Suprapubic skin (tissue), 4 donors: ENCODE measurements around the gene SAMM50.

Source experiments
- POLR2A ChIP-seq, 2 donors: fragments of 450-650 bp; IDR thresholded peaks; one replicate each; pipeline ENCODE4 v1.6.1; 2017; ENCODE audit warnings: antibody characterized with exemption in 2 of 2, mild to moderate bottlenecking in 2 of 2, moderate library complexity in 2 of 2
- POLR2AphosphoS5 ChIP-seq, 3 donors: sonication (generic); formaldehyde crosslinking; IDR thresholded peaks; one replicate each; pipeline ENCODE4 v1.6.1; 2017; ENCODE audit warnings: antibody characterized with exemption in 3 of 3
- TF ChIP-seq, protein P1 (sequence below), 2 donors: fragments of 200-600 bp in 1 of 2; fragments of 450-650 bp in 1 of 2; sonication (generic) in 1 of 2; IDR thresholded peaks; one replicate each; pipeline ENCODE4 v1.5.1; 2016 to 2019; ENCODE audit warnings: antibody characterized with exemption in 2 of 2, mild to moderate bottlenecking in 1 of 2, moderate library complexity in 1 of 2

DNA sequence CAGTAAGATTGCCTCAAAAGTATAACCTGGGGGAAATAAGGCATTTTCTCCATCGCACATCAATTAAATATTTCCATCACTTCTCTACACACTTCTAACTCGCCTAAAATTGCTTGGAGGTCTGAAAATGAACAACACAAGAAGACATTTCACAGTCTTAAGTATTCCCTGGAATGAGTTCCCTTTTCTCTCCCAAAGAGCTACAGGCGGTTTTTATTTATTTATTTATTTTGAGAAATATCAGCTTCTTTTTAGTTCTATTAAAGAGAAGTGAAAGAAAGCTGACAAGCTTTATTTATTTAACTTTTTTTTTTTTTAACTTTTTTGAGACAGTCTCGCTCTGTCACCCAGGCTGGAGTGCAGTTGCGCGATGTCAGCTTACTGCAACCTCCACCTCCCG lies 57.3 kb downstream of the SAMM50 start:
- no peak for TF ChIP-seq POLR2A (IDR thresholded peaks at IDR 0.05)
- TF ChIP-seq, protein P1, sequence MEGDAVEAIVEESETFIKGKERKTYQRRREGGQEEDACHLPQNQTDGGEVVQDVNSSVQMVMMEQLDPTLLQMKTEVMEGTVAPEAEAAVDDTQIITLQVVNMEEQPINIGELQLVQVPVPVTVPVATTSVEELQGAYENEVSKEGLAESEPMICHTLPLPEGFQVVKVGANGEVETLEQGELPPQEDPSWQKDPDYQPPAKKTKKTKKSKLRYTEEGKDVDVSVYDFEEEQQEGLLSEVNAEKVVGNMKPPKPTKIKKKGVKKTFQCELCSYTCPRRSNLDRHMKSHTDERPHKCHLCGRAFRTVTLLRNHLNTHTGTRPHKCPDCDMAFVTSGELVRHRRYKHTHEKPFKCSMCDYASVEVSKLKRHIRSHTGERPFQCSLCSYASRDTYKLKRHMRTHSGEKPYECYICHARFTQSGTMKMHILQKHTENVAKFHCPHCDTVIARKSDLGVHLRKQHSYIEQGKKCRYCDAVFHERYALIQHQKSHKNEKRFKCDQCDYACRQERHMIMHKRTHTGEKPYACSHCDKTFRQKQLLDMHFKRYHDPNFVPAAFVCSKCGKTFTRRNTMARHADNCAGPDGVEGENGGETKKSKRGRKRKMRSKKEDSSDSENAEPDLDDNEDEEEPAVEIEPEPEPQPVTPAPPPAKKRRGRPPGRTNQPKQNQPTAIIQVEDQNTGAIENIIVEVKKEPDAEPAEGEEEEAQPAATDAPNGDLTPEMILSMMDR (IDR thresholded peaks at IDR 0.05) = no peak
- no peak for TF ChIP-seq POLR2AphosphoS5 (IDR thresholded peaks at IDR 0.05)
